Loucy (cell line): ENCODE data around the gene ARRB2.

ENCODE experiments used
- CTCF ChIP-seq: fragments of 200-600 bp; sonication (generic); conservative IDR thresholded peaks from 2 replicates; pipeline ENCODE4 v1.5.1; 2014; ENCODE audit warnings: mild to moderate bottlenecking, antibody characterized with exemption, low read length
- EZH2phosphoT487 ChIP-seq: fragments of 200-600 bp; IDR thresholded peaks from 2 replicates; pipeline ENCODE4 v1.6.1; 2018; ENCODE audit warnings: antibody characterized with exemption, mild to moderate bottlenecking, moderate library complexity, borderline replicate concordance

DNA sequence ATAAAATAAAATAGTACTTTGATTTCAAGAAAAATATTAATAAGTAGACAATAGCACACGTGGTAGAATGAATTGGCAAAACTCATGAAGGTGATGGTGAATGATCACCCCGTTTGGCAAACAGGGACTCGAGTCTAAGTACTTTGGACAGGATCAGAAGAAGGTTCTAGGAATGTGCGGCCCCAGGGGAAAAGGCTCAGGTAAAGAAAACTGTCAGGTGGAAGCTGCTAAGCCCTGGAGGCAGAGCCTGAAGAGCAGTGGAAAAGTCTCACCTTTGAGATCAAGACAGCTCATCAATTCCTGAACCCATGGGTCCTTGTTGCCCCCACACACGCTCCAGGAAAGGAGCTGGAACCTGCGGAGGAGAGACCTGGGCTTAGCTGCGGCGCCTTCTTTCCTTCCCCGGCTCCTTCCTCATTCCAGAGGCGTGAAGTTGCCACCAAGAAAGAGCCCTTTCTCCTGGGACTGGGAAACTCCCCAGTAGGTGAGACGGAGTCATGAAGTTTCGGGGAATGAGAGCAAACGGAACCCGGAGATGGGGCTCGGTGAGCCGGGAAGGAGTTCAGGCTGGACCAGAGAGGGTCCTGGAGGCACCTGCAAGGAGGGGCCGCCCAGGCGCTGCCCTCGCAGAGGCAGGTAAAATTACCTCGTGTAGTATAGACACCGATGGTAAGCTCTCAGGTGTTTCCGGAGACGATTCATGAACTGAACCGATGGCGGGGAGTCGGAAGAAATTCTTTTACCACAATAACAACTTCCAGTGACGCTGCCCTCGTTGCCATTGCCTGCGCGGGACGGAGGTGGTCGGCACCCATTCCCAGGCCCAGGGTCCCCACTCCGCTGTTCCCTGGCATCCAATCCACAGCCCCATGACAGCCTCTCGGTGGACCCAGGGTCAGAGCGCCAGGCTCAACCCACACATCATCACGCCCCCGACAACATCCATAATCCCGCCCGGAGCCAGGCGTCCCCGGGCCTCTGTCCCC is 28.0 kb downstream of the ARRB2 start:
- TF ChIP-seq CTCF (no peak), EZH2phosphoT487 (no peak)
